Measurements from ENCODE around the gene PATE3.

PATE3 gene, protein sequence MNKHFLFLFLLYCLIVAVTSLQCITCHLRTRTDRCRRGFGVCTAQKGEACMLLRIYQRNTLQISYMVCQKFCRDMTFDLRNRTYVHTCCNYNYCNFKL

DNA sequence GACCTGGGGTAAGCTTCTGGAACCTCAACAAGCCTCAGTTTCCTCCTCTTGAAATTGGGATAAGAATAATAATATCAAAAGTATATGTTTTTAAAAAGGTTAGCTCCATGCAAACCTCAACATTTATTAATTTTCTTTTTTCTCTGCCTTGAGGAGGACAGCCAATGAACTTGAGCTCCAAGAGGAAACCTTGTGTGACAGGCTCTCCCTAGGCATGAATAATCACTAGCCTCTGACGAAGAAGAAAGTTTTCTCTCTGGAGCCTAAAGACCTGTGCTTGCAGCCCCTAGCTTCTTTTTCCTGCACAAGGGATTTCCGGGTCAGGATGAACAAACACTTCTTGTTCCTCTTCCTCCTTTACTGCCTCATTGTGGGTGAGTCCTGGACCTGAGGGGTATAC lies at the start of gene PATE3:
Gene PATE3 (plus strand): TSS at position 301 of the 400 bp plus-strand sequence. CDS start 25 bp downstream, at position 326.
- DNase-seq = no peak

GRCh38 chr11:125740617-125741016 lies 47.3 kb upstream of the PATE3 start:
- DNase-seq = no peak

DNA sequence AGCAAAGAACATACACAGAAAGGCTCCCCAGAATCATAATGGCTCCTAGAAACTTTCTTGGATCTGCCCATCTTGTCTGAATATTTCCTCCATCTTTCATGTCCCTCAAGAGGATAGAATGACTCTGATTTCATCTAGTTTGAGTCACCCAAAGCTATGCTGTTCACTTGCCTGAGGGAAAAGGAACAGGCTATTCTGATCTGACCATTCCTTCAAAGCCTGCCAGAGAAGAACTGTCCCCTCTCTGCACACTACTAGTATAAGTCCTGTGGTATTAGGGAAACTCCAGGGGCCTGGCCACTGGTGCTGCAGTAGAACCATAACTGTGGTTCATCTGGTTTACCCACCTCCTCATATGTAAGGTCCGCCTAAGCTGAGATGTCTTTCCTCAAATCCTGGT lies 44.2 kb upstream of the PATE3 start:
- DNase-seq = no peak

GRCh38 chr11:125745979-125746378 lies 41.9 kb upstream of the PATE3 start, which contains the start of gene PATE1:
Gene PATE1, plus strand, starts transcription at chr11:125746279. Its CDS starts 26 bp downstream, at chr11:125746305.
- DNase-seq = no peak

- no peak for DNase-seq
Measured at GRCh38 chr11:125750629-125751028, 37.3 kb upstream of the PATE3 start.

DNA sequence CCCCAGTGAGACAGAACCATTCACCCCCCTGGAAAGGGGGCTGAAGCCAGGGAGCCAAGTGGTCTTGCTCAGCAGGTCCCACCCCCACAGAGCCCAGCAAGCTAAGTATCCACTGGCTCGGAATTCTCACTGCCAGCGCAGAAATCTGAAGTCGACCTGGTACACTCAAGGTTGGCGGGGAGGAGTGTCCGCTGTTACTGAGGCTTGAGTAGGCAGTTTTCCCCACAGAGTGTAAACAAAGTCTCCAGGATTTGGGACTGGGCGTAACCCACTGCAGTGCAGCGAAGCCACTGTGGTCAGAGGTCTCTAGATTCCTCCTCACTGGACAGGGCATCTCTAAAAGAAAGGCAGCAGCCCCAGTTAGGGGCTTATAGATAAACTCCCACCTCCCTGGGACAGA lies 31.9 kb upstream of the PATE3 start:
- no peak for DNase-seq

GRCh38 chr11:125762445-125762844 lies 25.5 kb upstream of the PATE3 start:
- DNase-seq = no peak

DNA sequence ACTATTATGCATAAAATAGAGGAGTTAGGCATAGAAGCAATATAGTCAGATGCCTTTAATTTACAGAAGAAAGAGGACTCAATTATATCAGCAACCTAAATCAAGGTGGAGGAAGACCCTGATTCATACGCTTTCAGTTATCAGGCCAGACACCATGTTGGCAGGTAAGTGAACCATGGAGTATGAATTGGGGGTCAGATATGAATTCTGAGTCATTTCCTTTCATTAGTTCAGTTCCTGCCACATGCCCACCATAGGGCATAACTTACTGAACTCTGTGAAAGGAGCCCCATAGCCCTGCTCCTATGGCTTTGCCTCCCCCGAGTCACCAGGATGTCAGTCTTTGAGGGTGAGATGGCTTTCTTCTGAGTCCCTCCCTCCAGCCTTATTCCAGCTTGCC lies 24.4 kb upstream of the PATE3 start:
- no peak for DNase-seq

DNA sequence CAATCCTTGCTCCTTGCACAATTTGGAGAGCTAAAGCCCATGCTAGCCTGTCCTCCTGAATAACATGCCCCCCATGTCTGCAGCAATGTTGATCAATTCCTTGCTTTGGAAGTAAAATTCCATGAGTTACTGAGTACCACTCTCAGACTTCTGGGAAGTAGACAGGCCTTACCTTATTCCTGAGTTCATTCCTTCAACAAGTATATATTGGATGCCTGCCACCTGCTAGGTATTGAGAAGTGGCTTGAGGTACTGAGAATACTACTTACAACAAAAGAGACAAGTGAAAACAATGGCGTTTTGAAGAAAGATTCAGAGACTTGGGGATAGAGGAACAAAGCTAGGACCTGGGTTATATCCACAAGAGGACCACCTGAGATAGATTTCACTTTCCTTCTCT lies 21.7 kb upstream of the PATE3 start:
- no peak for DNase-seq

- no peak for DNase-seq
Measured at GRCh38 chr11:125768336-125769046, 19.4 kb upstream of the PATE3 start.

GRCh38 chr11:125770583-125770982 lies 17.3 kb upstream of the PATE3 start:
- DNase-seq = no peak

- DNase-seq = no peak
Measured at GRCh38 chr11:125772834-125773505, 15.0 kb upstream of the PATE3 start.

DNA sequence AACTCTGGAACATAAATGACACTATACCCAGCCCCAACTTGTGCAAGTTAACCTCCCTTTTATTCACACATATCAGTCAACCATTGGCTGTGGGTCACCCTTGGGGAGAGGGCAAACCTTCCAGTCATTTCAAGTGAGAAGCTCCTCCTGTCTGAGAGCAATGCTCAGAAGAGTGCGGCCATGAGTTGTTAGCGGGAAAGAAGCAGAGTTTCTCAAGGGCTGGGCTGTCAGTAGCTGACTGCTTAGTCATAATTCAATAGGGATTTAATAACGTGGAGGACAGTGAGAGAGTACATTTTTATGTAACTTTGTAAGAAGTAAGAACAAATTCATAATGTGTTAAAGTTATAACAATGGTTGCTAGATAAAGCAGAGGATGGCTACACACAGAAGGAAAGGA lies 14.4 kb upstream of the PATE3 start:
- DNase-seq = no peak

GRCh38 chr11:125777309-125777708 lies 10.6 kb upstream of the PATE3 start:
- no peak for DNase-seq

DNA sequence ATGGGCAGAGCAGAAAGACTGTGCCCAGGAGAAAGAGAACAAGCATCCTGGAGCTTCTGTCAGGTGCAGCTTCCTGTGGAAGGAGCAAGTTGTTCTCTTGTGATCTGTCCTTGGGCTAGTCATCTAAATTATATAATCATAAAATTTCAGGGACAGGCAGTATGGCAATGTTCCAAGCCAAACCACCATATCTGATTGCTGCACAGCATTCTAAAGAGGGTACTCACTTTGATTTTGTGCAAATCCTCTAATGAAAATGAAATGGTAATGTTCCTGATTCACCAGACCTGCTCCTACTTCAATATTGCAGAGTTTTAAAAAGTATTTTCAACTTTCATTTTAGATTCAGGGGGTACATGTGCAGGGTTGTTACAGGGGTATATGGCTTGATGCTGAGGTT lies 9.2 kb upstream of the PATE3 start, which contains the start of gene PATE2:
Gene PATE2 (minus strand): TSS at position 101 of the 400 bp plus-strand sequence. CDS start 55 bp downstream, at position 46.
- DNase-seq = no peak

DNA sequence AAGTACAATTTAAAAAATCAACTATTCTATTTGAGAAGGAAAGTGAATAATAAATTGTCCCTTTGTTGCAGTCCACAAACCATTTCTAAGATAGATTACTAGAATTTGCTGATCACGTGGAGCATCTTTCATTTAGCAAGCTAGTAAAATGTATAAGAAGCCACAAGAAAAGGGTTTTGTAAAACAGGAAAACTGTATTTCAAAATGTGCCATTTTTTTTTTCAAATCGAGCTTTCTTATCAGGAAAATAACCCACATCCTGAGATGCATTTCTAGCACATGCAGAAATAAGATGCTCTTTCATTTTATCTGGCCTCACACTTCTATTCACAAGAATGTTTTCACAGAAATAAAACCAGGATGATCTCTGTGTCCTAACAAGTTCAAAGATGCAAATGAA lies 3.2 kb upstream of the PATE3 start:
- no peak for DNase-seq

DNA sequence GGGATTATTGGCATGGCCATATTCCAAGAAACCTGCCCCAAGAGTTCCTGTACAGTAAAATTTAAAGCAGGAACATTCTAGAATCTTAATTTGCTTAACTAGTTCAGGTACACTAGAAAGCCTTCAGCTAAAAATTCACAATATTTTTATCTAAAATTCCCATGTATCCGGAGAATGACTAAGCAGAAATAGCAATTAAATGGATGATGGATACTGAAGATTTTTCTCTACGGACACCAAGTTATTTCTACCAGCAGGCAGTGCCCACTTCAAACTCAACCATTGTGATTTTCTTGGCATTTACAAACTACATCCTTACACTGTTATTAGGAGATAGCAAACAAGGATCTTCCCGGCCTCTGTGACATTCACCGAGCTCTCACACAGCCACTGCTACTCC lies 2.9 kb downstream of the PATE3 start:
- no peak for DNase-seq

DNA sequence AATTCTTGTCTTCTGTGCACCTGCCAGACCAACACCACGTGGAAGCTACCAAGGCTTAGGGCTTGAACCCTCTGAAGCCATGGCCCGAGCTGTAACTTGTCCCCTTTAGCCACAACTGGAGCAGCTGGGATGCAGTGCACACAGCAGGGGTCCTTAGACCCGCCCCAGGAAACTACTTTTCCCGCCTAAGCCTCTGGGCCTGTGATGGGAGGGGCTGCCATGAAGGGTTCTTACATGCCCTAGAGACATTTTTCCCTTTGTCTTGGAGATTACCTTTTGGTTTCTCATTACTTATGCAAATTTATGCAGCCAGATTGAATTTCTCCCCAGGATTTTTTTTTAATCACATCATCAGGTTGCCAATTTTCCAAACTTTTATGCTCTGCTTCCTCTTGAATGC lies 9.7 kb downstream of the PATE3 start:
- DNase-seq = no peak

- no peak for DNase-seq
Measured at GRCh38 chr11:125799808-125800207, 11.9 kb downstream of the PATE3 start.

DNA sequence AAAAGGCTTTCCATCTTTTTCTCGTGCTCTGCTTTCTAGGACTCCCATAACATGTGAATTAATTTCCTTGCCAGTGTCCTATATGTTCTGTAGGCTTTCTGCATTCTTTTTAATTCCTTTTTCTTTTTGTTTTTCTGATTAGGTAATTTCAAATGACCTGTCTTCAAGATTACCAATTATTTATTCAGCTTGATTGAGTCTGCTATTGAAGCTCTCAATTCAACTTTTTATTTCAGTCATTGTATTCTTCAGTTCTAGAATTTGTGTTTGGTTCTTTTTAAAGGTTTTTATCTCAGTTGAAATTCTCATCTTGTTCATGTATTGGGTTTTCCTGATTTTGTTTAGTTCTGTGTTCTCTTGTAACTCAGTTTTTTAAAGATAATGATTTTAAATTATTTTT lies 14.5 kb downstream of the PATE3 start:
- DNase-seq = no peak

- DNase-seq = no peak
Measured at GRCh38 chr11:125807909-125808308, 20.0 kb downstream of the PATE3 start.

GRCh38 chr11:125833016-125833415 lies 45.1 kb downstream of the PATE3 start, which contains the start of gene PATE4:
Gene PATE4, plus strand, starts transcription at chr11:125833316. Its CDS starts 44 bp downstream, at chr11:125833360.
- no peak for DNase-seq

DNA sequence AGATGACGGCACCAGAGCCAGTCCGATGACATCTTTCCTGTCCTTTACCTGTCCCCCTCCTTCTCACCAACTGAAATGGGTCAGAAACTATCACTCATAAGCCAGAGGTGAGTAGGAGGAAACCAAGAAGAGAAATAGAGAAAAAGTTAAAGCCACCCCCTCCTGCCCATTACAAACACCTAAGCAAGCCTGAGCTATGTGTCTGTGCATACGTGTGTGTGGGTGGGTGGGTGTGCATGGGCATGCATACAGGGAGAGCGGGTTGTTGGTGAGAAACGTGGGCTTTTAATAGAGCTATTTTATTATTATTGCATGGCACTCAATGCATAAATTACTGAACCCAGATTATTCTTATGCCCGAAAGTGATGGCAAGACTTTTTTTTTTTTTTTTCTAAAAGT lies 47.8 kb downstream of the PATE3 start:
- DNase-seq = no peak

All from stimulated activated CD4-positive, alpha-beta T cell treated with anti-CD3 and anti-CD28 coated beads, Interleukin-4, amount 100 ng/mL, for 1 hour (primary cell).